Lower leg skin (tissue), 3 donors: ENCODE data around the gene HAUS5.

ENCODE experiments used
- POLR2A ChIP-seq, 2 donors: fragments of 450-650 bp; IDR thresholded peaks; one replicate each; pipeline ENCODE4 v1.6.1; 2016 to 2017; ENCODE audit warnings: antibody characterized with exemption in 2 of 2, mild to moderate bottlenecking in 1 of 2, moderate library complexity in 1 of 2
- TF ChIP-seq, protein P1 (sequence below), 3 donors: fragments of 450-650 bp; IDR thresholded peaks; one replicate each; pipeline ENCODE4 v1.5.1; 2016; ENCODE audit warnings: antibody characterized with exemption in 3 of 3, mild to moderate bottlenecking in 3 of 3, moderate library complexity in 2 of 3

DNA sequence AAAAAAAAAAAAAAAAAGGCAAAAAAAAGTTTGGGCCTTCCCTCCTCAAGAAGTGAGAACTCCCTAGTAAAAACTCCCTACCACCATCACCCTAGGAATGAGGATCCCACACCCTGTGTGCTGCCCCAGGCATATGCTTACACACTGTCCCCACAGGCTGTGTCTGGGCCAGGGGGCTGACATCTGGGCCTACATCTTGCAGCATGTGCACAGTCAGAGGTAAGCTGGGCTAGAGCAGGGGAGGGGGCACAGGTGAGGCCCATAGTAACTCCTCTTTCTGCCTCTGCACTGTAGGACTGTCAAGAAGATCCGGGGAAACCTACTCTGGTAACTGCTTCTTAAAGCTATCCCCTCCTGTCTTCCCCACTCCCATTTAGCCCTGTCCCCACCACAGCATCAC lies 1.0 kb downstream of the HAUS5 start:
- TF ChIP-seq, protein P1, sequence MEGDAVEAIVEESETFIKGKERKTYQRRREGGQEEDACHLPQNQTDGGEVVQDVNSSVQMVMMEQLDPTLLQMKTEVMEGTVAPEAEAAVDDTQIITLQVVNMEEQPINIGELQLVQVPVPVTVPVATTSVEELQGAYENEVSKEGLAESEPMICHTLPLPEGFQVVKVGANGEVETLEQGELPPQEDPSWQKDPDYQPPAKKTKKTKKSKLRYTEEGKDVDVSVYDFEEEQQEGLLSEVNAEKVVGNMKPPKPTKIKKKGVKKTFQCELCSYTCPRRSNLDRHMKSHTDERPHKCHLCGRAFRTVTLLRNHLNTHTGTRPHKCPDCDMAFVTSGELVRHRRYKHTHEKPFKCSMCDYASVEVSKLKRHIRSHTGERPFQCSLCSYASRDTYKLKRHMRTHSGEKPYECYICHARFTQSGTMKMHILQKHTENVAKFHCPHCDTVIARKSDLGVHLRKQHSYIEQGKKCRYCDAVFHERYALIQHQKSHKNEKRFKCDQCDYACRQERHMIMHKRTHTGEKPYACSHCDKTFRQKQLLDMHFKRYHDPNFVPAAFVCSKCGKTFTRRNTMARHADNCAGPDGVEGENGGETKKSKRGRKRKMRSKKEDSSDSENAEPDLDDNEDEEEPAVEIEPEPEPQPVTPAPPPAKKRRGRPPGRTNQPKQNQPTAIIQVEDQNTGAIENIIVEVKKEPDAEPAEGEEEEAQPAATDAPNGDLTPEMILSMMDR (IDR thresholded peaks at IDR 0.05): no peak
- no peak for TF ChIP-seq POLR2A (IDR thresholded peaks at IDR 0.05)
